Gastrocnemius medialis (tissue), 4 donors: ENCODE measurements around the gene INPP5D. TPM values are rescaled to one million over a fixed set of nuclear protein-coding genes. Genes with fewer than 3 reads are reported as not detected.

Experiments
- ATAC-seq, 2 donors: fragments of 150-250 bp; one replicate each; pipeline ENCODE4 v1.9.1; 2016
- DNase-seq, 2 donors: peaks; one replicate each; pipeline ENCODE4 v3.0.0-alpha.2; 2019
- H3K27ac ChIP-seq, 4 donors: fragments of 200-600 bp; sonication (generic); 1 replicate in 1 of 4; 2 replicates in 3 of 4; pipeline ENCODE4 v1.5.1; 2016 to 2018; ENCODE audit warnings: mild to moderate bottlenecking in 2 of 4, moderate library complexity in 1 of 4
- H3K27me3 ChIP-seq, 3 donors: fragments of 200-600 bp; sonication (generic) in 2 of 3; 1 replicate in 1 of 3; 2 replicates in 2 of 3; pipeline versions ENCODE4 v1.5.1 to v1.6.0; 2016 to 2019; ENCODE audit warnings: mild to moderate bottlenecking in 1 of 3, moderate library complexity in 1 of 3
- H3K36me3 ChIP-seq, 2 donors: fragments of 200-600 bp; sonication (generic) in 1 of 2; one replicate each; pipeline ENCODE4 v1.5.1; 2017 to 2018
- H3K4me1 ChIP-seq, 2 donors: fragments of 200-600 bp; sonication (generic) in 1 of 2; one replicate each; pipeline ENCODE4 v1.5.1; 2016 to 2017; ENCODE audit warnings: mild to moderate bottlenecking in 2 of 2
- H3K4me3 ChIP-seq, 4 donors: fragments of 200-600 bp; sonication (generic) in 3 of 4; 1 replicate in 1 of 4; 2 replicates in 3 of 4; pipeline ENCODE4 v1.5.1; 2016 to 2019; ENCODE audit warnings: mild to moderate bottlenecking in 2 of 4
- H3K9me3 ChIP-seq, 3 donors: fragments of 200-600 bp; sonication (generic) in 2 of 3; 1 replicate in 1 of 3; 2 replicates in 2 of 3; pipeline ENCODE4 v1.5.1; 2016 to 2019
- POLR2A ChIP-seq, 2 donors: fragments of 450-650 bp; IDR thresholded peaks; one replicate each; pipeline ENCODE4 v1.6.1; 2017; ENCODE audit warnings: antibody characterized with exemption in 2 of 2, mild to moderate bottlenecking in 2 of 2, moderate library complexity in 2 of 2
- in situ Hi-C, 4 donors: fragments of 200-750 bp; cut with MboI; loops; one replicate each; pipeline versions ENCODE4 v1.15.0 to v1.8.0; 2017; ENCODE audit warnings: low sequenced_read_pairs in 4 of 4
- intact Hi-C: fragments of 100-400 bp; cut with DNase I; formaldehyde crosslinking; loops from one replicate; pipeline ENCODE4 v1.15.1; 2023; ENCODE audit warnings: low total_unique reads
- total RNA-seq, 4 donors: library from RNA; depleted of rRNA; stranded (reverse); fragments of >200 nt; gene quantifications; one replicate each; pipeline versions ENCODE4 v1.1.0 to v1.2.3, GENCODE V29; 2016
- TF ChIP-seq, protein P1 (sequence below), 5 experiments: fragments of 450-650 bp in 3 of 5; fragments of 200-600 bp in 2 of 5; sonication (generic) in 2 of 5; IDR thresholded peaks in 4 of 5; conservative IDR thresholded peaks in 1 of 5; 1 replicate in 4 of 5; 2 replicates in 1 of 5; pipeline ENCODE4 v1.5.1; 2016 to 2019; ENCODE audit warnings: antibody characterized with exemption in 5 of 5, mild to moderate bottlenecking in 3 of 5, moderate library complexity in 3 of 5

The INPP5D gene
- total RNA-seq, 4 donors from 2014 or later = 1.7 to 18.7 (median 4.9) TPM

DNA sequence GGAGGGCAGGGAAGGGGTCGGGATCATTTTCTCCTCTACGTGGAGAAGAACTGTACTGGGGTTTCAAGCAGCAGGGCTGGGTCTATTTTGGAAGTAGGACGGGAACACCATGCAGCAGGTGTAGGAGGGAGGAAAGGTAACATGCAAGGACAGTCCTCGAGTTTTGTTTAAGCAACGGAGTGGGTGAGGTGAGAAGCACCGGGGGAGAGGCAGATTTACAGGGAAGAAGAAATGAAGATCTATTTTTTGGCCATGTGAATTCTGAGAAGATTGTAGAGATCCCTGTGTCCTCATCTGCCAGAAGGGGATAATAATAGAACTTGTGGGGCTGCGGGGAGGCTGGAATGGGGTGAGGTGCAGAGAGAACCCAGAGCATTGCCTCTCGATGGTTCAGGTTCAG, 85.6 kb downstream of the INPP5D start:
- in situ Hi-C loops (no loop called here), intact Hi-C loops (no loop called here)
- Histone ChIP-seq H3K36me3 (no peaks in the 10 kb centered on the region), H3K4me3 (no peak overlapping the region), H3K4me1 (no peaks in the 10 kb centered on the region), H3K27ac (no peak overlapping the region), H3K27me3 (peaks cover 0 to 4% (median 2%) of the 10 kb centered on the region in 3 donors), H3K9me3 (no peaks in the 10 kb centered on the region)
- ATAC-seq (no peak), DNase-seq (no peak)
- TF ChIP-seq, protein P1, sequence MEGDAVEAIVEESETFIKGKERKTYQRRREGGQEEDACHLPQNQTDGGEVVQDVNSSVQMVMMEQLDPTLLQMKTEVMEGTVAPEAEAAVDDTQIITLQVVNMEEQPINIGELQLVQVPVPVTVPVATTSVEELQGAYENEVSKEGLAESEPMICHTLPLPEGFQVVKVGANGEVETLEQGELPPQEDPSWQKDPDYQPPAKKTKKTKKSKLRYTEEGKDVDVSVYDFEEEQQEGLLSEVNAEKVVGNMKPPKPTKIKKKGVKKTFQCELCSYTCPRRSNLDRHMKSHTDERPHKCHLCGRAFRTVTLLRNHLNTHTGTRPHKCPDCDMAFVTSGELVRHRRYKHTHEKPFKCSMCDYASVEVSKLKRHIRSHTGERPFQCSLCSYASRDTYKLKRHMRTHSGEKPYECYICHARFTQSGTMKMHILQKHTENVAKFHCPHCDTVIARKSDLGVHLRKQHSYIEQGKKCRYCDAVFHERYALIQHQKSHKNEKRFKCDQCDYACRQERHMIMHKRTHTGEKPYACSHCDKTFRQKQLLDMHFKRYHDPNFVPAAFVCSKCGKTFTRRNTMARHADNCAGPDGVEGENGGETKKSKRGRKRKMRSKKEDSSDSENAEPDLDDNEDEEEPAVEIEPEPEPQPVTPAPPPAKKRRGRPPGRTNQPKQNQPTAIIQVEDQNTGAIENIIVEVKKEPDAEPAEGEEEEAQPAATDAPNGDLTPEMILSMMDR (IDR thresholded peaks at IDR 0.05 in 4 of 5, conservative IDR thresholded peaks at IDR 0.05 in 1 of 5) = no peak
- no peak for TF ChIP-seq POLR2A (IDR thresholded peaks at IDR 0.05)

- in situ Hi-C loops = no loop called here
- H3K27ac ChIP-seq = no peak overlapping the region
- H3K4me3 ChIP-seq = no peak overlapping the region
- intact Hi-C loops = no loop called here
- ATAC-seq = no peak
- TF ChIP-seq, protein P1 (IDR thresholded peaks at IDR 0.05 in 4 of 5, conservative IDR thresholded peaks at IDR 0.05 in 1 of 5) = no peak
- TF ChIP-seq POLR2A (IDR thresholded peaks at IDR 0.05) = no peak
- H3K36me3 ChIP-seq = no peaks in the 10 kb centered on the region
- H3K27me3 ChIP-seq = peaks cover 0 to 4% (median 2%) of the 10 kb centered on the region in 3 donors
- no peak for DNase-seq
- no peaks in the 10 kb centered on the region for H3K4me1 ChIP-seq
- no peaks in the 10 kb centered on the region for H3K9me3 ChIP-seq
These were observed 86.1 kb downstream of the INPP5D start for GRCh38 chr2:233146194-233146593.

GRCh38 chr2:233147136-233147828, 87.1 kb downstream of the INPP5D start:
- H3K36me3 ChIP-seq = no peaks in the 10 kb centered on the region
- no peak for DNase-seq
- TF ChIP-seq, protein P1 (IDR thresholded peaks at IDR 0.05 in 4 of 5, conservative IDR thresholded peaks at IDR 0.05 in 1 of 5) = no peak
- TF ChIP-seq POLR2A (IDR thresholded peaks at IDR 0.05) = no peak
- intact Hi-C loops (no loop called here), in situ Hi-C loops (no loop called here)
- no peak overlapping the region for H3K27ac ChIP-seq
- H3K4me1 ChIP-seq = no peaks in the 10 kb centered on the region
- no peaks in the 10 kb centered on the region for H3K9me3 ChIP-seq
- peaks cover 0 to 4% (median 2%) of the 10 kb centered on the region in 3 donors for H3K27me3 ChIP-seq
- no peak for ATAC-seq
- no peak overlapping the region for H3K4me3 ChIP-seq

DNA sequence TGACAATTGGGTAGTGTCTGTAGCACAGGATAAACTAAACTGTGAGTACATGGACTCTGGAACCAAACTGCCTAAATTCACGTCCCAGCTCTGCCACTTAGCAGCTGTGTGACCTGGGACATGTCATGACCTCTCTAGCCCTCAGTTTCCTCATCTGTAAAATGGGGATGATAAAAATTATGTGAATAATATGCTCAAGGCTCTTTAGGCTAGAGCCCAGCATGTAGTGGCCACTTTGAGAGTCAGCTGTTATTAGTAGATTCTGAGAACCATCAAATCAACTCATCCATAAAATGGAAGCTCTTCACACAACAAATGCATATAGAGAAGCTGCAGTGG, 87.7 kb downstream of the INPP5D start:
- in situ Hi-C loops (no loop called here), intact Hi-C loops (no loop called here)
- no peak for ATAC-seq
- H3K9me3 ChIP-seq = no peaks in the 10 kb centered on the region
- H3K4me1 ChIP-seq = no peaks in the 10 kb centered on the region
- H3K27ac ChIP-seq = no peak overlapping the region
- no peak for DNase-seq
- H3K4me3 ChIP-seq = no peak overlapping the region
- no peak for TF ChIP-seq POLR2A (IDR thresholded peaks at IDR 0.05)
- TF ChIP-seq, protein P1 (IDR thresholded peaks at IDR 0.05 in 4 of 5, conservative IDR thresholded peaks at IDR 0.05 in 1 of 5) = no peak
- no peaks in the 10 kb centered on the region for H3K36me3 ChIP-seq
- H3K27me3 ChIP-seq = peaks cover 0 to 4% (median 2%) of the 10 kb centered on the region in 3 donors

- peaks cover 0 to 3% (median 2%) of the 10 kb centered on the region in 3 donors for H3K27me3 ChIP-seq
- H3K36me3 ChIP-seq = no peaks in the 10 kb centered on the region
- no peak for TF ChIP-seq POLR2A (IDR thresholded peaks at IDR 0.05)
- TF ChIP-seq, protein P1 (IDR thresholded peaks at IDR 0.05 in 4 of 5, conservative IDR thresholded peaks at IDR 0.05 in 1 of 5) = no peak
- H3K4me3 ChIP-seq = no peak overlapping the region
- no peaks in the 10 kb centered on the region for H3K9me3 ChIP-seq
- DNase-seq = no peak
- H3K27ac ChIP-seq = no peak overlapping the region
- H3K4me1 ChIP-seq = no peaks in the 10 kb centered on the region
- ATAC-seq = no peak
- intact Hi-C loops = no loop called here
- in situ Hi-C loops = no loop called here
These were observed 88.2 kb downstream of the INPP5D start for GRCh38 chr2:233148354-233148753.
